H1 (cell line): ENCODE results near the gene MBTPS2. TPM values are rescaled to one million over a fixed set of nuclear protein-coding genes. Genes with fewer than 3 reads are reported as not detected.

Source experiments
- EP300 ChIP-seq, 2 experiments: IDR thresholded peaks; 1 replicate in 1 of 2; 2 replicates in 1 of 2; pipeline ENCODE4 v1.6.1; 2011 to 2012; ENCODE audit warnings: low read depth in 2 of 2, low read length in 2 of 2, mild to moderate bottlenecking in 2 of 2, borderline replicate concordance in 1 of 2, inconsistent platforms in 1 of 2, moderate library complexity in 1 of 2
- HDAC2 ChIP-seq, 2 experiments: fragments of 300-600 bp in 1 of 2; sonication (generic) in 1 of 2; IDR thresholded peaks; 2 replicates each; pipeline ENCODE4 v1.6.1; 2011 to 2012; ENCODE audit warnings: low read depth in 2 of 2, low read length in 2 of 2, mild to moderate bottlenecking in 2 of 2, moderate library complexity in 2 of 2, borderline replicate concordance in 1 of 2, inconsistent platforms in 1 of 2
- KDM5A ChIP-seq: fragments of 200-600 bp; IDR thresholded peaks from 2 replicates; pipeline ENCODE4 v1.7.1; 2012; ENCODE audit warnings: mild to moderate bottlenecking, low read length, inconsistent platforms, mixed read lengths
- RXRA ChIP-seq: IDR thresholded peaks from 2 replicates; pipeline ENCODE4 v1.6.1; 2011; ENCODE audit warnings: low read depth, mild to moderate bottlenecking, low read length, moderate library complexity; ENCODE audit not compliant: insufficient read depth
- TBP ChIP-seq: IDR thresholded peaks from 2 replicates; pipeline ENCODE4 v1.6.1; 2011; ENCODE audit warnings: low read depth, low read length, improper control_type of control experiment
- polyA plus RNA-seq, 7 experiments: library from polyadenylated mRNA; depleted of rRNA in 3 of 7; stranded (reverse) in 5 of 7; unstranded in 2 of 7; fragments of >200 nt in 5 of 7; fragments of 200-250 nt in 2 of 7; gene quantifications; 1 replicate in 5 of 7; 2 replicates in 1 of 7; 4 replicates in 1 of 7; pipeline versions ENCODE4 v1.2.1 to v1.2.3, GENCODE V29; 2011 to 2013; ENCODE audit warnings: missing spikeins in 2 of 7, mixed read lengths in 2 of 7
- total RNA-seq: library from RNA; stranded (reverse); fragmentation: NEBNext Ultra II Directional; extraction: Animal tissue kit (Norgen Biotek cat#: 25700); gene quantifications from 2 replicates; pipeline ENCODE4 v1.2.1, GENCODE V29; 2021

The MBTPS2 gene
- total and polyA plus RNA-seq, 2 of the 8 experiments (the other 6 are each of a cell fraction or from before 2014, with no cell fraction given): 4.3 to 7.4 TPM

DNA sequence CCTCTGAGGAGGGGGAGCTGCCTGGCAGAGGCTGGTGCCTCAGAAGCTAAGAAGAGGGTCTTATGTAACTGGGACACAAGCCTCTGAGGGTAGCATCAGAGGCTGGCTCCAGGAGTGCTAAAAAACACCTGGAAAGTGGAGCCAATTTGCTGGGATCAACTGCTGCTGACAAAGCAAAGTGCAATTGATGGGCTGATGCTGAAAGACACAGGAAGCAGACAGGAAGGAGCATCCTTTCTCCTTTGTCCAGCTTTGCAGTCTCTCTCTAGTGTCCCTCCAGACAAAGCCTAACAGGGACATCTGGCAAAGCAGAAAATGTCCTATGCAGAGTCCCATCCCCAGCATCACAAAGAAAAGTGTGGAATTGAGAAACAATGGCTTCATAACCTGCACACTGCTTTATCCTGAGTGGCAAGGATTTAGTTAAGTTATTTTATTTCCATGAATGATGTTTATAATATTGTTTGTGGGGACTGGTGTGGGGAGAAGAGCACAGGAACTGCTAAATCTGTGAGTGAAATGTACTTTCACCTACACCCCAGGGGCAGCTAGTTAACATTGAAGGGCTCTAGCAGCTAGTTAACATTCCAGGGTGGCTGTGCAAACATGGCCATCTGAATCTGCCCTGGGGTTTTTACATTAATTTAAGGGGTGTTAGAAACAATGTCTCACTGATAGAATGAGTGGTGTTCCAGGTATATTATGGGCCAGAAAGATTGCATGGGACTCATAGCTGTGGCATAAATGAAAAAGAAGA lies 25.6 kb upstream of the MBTPS2 start (continued):
- TF ChIP-seq EP300 (IDR thresholded peaks at IDR 0.05; ENCODE audit: borderline replicate concordance in 1 of 2, low read depth in 2 of 2, low read length in 2 of 2) (no peak), TBP (no peak), KDM5A (no peak), HDAC2 (IDR thresholded peaks at IDR 0.05; ENCODE audit: borderline replicate concordance in 1 of 2, low read depth in 2 of 2, low read length in 2 of 2) (no peak), RXRA (no peak)
